Ishikawa (cell line): ENCODE measurements around the gene RNF135.

Experiments
- CEBPB ChIP-seq: IDR thresholded peaks from 2 replicates; pipeline ENCODE4 v1.6.1; 2012
- CREB1 ChIP-seq: IDR thresholded peaks from 2 replicates; pipeline ENCODE4 v1.6.1; 2012; ENCODE audit warnings: low read depth
- EGR1 ChIP-seq: IDR thresholded peaks from 2 replicates; pipeline ENCODE4 v1.6.1; 2012
- EP300 ChIP-seq: IDR thresholded peaks from 2 replicates; pipeline ENCODE4 v1.6.1; 2012; ENCODE audit warnings: borderline replicate concordance
- FOXM1 ChIP-seq: IDR thresholded peaks from 2 replicates; pipeline ENCODE4 v1.6.1; 2012; ENCODE audit warnings: low read depth, borderline replicate concordance
- NFIC ChIP-seq: IDR thresholded peaks from 2 replicates; pipeline ENCODE4 v1.6.1; 2012
- RAD21 ChIP-seq: IDR thresholded peaks from 2 replicates; pipeline ENCODE4 v1.6.1; 2012; ENCODE audit warnings: low read depth
- TAF1 ChIP-seq: IDR thresholded peaks from 2 replicates; pipeline ENCODE4 v1.6.1; 2012; ENCODE audit warnings: low read depth, mild to moderate bottlenecking
- TCF12 ChIP-seq: IDR thresholded peaks from 2 replicates; pipeline ENCODE4 v1.6.1; 2012; ENCODE audit warnings: low read depth
- TEAD4 ChIP-seq: IDR thresholded peaks from 2 replicates; pipeline ENCODE4 v1.6.1; 2012
- YY1 ChIP-seq: IDR thresholded peaks from 2 replicates; pipeline ENCODE4 v1.6.1; 2012; ENCODE audit warnings: low read depth
- ZBTB7A ChIP-seq: IDR thresholded peaks from 2 replicates; pipeline ENCODE4 v1.6.1; 2012; ENCODE audit warnings: low read depth
- TF ChIP-seq, protein P1 (sequence below): IDR thresholded peaks from 2 replicates; pipeline ENCODE4 v1.6.1; 2012
- TF ChIP-seq, protein P2 (sequence below): IDR thresholded peaks from 2 replicates; pipeline ENCODE4 v1.6.1; 2012
- TF ChIP-seq, protein P3 (sequence below): IDR thresholded peaks from 2 replicates; pipeline ENCODE4 v1.6.1; 2012; ENCODE audit warnings: low read depth, mild to moderate bottlenecking

RNF135 gene

DNA sequence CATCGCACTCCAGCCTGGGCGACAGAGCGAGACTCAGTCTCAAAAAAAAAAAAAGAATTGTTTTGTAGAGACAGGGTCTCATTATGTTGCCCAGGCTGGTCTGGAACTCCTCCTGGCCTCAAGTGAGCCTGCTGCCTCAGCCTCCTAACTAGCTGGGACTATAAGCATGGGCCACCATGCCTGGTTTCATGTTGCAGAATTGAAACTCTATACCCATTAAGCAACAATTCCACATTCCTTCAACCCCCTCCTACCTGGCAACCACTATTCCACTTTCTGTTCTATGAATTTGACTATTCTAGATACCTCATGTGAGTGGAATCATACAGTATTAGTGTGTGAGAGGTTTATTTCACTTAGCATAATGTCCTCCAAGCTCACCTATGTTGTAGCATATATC, 24.5 kb downstream of the RNF135 start:
- no peak for TF ChIP-seq NFIC
- TF ChIP-seq EP300: peak; percentile 35; the same call in 1 of the 2 replicates
- TF ChIP-seq, protein P1, sequence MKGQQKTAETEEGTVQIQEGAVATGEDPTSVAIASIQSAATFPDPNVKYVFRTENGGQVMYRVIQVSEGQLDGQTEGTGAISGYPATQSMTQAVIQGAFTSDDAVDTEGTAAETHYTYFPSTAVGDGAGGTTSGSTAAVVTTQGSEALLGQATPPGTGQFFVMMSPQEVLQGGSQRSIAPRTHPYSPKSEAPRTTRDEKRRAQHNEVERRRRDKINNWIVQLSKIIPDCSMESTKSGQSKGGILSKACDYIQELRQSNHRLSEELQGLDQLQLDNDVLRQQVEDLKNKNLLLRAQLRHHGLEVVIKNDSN: no peak
- no peak for TF ChIP-seq TAF1
- TF ChIP-seq YY1: no peak
- peak; percentile 83 for TF ChIP-seq TEAD4
- TF ChIP-seq, protein P2, sequence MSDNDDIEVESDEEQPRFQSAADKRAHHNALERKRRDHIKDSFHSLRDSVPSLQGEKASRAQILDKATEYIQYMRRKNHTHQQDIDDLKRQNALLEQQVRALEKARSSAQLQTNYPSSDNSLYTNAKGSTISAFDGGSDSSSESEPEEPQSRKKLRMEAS: peak; percentile 54
- TF ChIP-seq CEBPB: peak; percentile 89
- TF ChIP-seq CREB1: no peak

DNA sequence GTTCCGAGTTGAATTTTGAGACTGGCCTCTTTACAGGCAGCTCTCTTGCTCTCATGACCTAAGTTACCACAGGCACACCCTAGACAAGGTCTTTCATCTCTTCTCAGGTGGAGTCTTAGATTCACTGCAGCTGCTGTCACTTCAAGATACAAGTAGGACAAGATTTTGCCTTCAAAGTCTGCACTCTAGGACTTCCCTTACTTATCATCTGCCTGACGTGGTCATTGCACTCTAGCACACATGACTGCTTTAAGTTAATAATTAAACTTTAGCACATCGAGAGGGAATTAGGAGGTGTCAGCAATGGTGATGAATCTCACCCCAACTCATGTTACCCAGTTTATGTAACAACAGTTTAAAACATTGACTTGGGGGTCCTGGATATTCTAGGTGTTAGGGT, 25.6 kb downstream of the RNF135 start:
- TF ChIP-seq, protein P3, sequence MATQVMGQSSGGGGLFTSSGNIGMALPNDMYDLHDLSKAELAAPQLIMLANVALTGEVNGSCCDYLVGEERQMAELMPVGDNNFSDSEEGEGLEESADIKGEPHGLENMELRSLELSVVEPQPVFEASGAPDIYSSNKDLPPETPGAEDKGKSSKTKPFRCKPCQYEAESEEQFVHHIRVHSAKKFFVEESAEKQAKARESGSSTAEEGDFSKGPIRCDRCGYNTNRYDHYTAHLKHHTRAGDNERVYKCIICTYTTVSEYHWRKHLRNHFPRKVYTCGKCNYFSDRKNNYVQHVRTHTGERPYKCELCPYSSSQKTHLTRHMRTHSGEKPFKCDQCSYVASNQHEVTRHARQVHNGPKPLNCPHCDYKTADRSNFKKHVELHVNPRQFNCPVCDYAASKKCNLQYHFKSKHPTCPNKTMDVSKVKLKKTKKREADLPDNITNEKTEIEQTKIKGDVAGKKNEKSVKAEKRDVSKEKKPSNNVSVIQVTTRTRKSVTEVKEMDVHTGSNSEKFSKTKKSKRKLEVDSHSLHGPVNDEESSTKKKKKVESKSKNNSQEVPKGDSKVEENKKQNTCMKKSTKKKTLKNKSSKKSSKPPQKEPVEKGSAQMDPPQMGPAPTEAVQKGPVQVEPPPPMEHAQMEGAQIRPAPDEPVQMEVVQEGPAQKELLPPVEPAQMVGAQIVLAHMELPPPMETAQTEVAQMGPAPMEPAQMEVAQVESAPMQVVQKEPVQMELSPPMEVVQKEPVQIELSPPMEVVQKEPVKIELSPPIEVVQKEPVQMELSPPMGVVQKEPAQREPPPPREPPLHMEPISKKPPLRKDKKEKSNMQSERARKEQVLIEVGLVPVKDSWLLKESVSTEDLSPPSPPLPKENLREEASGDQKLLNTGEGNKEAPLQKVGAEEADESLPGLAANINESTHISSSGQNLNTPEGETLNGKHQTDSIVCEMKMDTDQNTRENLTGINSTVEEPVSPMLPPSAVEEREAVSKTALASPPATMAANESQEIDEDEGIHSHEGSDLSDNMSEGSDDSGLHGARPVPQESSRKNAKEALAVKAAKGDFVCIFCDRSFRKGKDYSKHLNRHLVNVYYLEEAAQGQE: no peak
- TF ChIP-seq ZBTB7A (no peak), FOXM1 (no peak), CREB1 (no peak), TAF1 (no peak), EP300 (no peak), TEAD4 (no peak), TCF12 (no peak), CEBPB (no peak), NFIC (no peak), RAD21 (no peak), EGR1 (no peak)
- TF ChIP-seq, protein P2: no peak
- TF ChIP-seq, protein P1: no peak

DNA sequence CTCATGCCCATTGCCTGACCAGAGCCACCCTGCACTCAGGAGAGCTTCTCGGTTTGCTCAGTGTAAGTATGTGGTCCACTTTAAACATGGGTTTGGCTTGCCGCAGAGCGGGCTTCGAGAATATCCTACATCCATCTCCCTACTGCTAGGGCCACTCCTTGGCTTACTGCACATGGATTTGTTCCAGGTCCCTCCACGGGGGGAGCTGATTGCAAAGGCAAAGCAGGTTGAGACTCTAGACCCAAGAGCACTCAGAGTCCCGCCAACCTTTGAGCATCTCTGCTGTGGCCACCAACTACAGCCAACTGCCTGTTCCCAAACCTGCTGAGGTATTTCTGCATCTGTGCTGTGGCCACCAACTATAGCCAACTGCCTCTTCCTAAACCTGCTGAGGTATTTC, 26.4 kb downstream of the RNF135 start:
- TF ChIP-seq CEBPB (no peak), RAD21 (no peak), TEAD4 (no peak), YY1 (no peak), CREB1 (no peak), TAF1 (no peak), NFIC (no peak), EP300 (no peak), TCF12 (no peak), EGR1 (no peak), FOXM1 (no peak), ZBTB7A (no peak)
- TF ChIP-seq, protein P1: no peak
- TF ChIP-seq, protein P3: no peak
- TF ChIP-seq, protein P2: no peak

DNA sequence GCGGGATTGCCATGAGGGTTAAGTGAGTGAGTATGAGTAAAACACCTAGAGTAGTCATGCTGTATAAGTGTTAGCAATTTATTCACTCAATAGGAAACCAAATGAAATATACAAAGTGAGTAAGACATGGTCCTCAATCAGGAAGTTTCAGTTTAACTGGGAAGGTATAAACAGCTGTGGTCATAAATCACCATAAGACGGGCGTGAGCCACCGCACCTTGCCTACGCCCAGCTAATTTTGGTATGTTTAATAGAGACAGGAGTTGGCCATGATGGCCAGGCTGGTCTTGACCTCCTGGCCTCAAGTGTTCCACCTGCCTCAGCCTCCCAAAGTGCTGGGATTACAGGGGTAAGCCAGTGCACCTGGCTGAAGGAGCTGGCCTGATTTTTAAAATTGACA, 27.0 kb downstream of the RNF135 start:
- TF ChIP-seq, protein P2: no peak
- TF ChIP-seq, protein P3: no peak
- TF ChIP-seq EGR1: no peak
- no peak for TF ChIP-seq CREB1
- no peak for TF ChIP-seq NFIC
- no peak for TF ChIP-seq FOXM1
- no peak for TF ChIP-seq CEBPB
